HG03439 (cell line): ENCODE results near the gene EIF2S1.
"Not testable (repeated sequence)": the region's sequence is repeated elsewhere in the genome, so short reads cannot be mapped to it uniquely, and the experiment has no call there.

Source experiments
- ATAC-seq: cut with Tn5 transposase; IDR thresholded peaks from one replicate; pipeline ENCODE4 v1.9.1; 2021; ENCODE audit warnings: mild to moderate bottlenecking, moderate library complexity; ENCODE audit not compliant: unreplicated experiment

EIF2S1 gene

DNA sequence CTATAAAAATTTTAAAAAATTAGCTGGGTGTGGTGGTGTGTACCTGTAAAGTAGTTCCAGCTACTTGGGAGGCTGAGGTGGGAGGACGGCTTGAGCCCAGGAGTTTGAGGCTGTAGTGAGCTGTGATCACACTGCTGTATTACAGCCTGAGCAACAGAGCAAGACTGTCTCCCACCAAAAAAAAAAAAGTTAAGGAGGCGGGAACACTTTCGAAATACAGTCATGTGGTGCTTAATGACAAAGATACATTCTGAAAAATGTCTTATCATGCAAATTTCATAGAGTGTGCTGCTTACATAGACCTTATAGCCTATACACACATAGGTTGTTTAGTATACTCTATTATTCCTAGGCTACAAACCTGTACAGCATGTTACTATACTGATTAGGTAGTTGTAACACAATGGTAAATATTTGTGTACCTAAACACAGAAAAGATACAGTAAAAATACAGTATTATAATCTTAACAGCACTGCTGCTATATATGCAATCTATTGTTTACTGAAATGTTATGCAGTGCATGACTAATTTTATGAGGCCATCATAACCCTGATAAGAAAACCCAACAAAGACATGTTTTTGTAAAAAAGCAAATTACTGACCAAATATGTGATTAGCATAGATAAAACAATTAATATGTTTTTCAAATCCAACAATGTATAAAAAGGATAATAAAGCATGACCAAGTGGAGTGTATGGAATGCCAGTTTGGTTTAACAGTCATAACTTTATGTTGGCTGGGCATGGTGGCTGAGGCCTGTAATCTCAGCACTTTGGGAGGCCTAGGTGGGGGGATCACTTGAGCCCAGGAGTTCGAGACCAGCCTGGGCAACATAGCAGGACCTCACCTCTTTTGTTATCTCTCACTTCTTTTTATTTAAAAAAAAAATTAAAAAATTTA is 11.4 kb downstream of the EIF2S1 start:
- no peak for ATAC-seq

- no peak for ATAC-seq
Observed at GRCh38 chr14:67372833-67373232, 12.7 kb downstream of the EIF2S1 start.

- no peak for ATAC-seq
Observed at GRCh38 chr14:67373347-67373746, 13.2 kb downstream of the EIF2S1 start.

DNA sequence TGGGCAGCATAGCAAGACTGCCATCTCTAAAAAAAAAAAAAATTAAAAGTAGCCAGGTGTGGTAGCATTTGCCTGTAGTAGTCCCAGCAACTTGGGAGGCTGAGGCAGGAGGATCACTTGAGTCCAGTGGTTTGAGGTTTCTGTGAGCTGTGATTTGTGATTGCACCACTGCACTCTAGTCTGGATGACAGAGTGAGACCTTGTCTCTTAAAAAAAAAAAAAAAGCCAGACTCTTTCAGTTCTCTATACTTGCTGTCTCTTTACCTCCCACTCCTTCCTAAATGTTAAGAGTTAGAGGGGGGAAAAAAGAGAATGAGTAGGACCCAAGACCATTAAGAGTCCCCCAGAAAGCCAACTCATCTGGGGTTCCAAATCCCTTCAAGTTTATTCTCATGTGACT is 17.8 kb downstream of the EIF2S1 start:
- no peak for ATAC-seq

GRCh38 chr14:67385120-67385519 is 25.0 kb downstream of the EIF2S1 start:
- no peak for ATAC-seq

DNA sequence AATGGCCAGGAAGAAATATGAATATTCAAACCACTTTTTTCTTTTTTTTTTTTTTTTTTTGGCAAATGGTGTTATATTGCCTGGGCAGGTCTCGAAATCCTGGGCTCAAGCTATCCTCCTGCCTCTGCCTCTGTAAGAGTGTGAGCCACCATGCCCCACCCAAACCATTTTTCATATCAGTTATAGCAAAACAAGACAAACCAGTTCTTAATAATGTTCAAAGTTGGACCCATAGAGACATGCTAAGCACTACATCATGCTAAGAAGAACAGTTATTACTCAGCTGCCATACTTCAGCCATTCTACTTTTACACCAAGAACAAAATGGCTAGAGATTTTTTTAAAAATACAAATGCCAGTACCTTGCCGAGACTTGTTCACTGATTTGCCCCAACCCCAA is 25.5 kb downstream of the EIF2S1 start:
- ATAC-seq = no peak

GRCh38 chr14:67387195-67387594 is 27.1 kb downstream of the EIF2S1 start:
- ATAC-seq = no peak

DNA sequence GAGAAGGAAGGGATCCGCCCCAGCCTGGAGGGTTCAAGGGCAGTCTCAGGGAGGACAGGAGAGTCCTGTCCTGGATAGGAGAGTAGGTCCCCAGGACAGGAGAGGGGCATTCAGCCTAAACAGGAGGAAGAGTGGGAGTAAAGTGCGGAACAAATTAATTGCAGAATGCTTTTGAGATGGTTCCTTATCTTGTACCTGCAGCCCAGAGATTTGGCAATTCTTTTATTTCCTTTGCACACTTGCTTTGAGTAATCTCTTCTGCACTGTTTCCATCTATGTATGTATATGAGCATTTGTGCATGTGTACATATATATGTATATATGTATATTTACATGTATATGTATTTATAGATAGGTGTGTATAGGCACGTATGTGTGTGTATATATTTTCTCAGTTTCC is 29.1 kb downstream of the EIF2S1 start:
- ATAC-seq = no peak

DNA sequence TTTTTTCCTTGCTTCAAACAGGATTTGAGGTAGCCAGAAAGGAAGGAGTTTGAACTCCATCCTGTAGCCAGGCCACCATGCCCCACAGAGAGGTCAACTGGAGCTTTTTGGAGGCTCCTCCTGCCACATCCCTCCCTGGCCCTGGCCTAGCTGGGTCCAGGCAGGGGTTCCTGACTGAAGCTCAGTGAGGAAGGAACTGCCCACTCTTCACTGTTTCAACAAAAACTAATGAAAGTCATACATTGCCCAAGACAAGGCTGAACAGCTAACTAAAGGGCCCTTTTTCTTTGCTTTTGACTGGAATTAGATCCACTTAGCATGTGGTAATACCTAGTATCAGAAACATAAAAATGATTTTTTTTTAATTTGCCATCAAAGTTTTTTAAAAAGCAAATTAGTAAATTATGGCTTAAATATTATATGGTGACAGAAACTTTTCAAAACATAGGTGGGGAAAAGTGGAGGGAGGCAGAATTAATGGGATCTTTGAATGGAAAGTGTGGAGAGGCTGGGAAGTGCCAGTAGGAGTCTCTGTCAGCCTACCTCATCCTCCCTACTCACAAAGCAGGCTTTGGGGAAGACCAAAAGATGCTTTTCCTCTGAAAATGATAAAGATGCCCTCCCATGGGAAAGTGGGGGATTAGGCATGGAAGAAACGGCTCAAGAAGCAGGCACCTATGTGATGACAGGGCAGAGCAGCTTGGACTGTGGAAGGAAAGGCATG is 29.8 kb downstream of the EIF2S1 start:
- ATAC-seq = no peak

- ATAC-seq = no peak
Observed at GRCh38 chr14:67391268-67391667, 31.1 kb downstream of the EIF2S1 start.

GRCh38 chr14:67392123-67392522 is 32.0 kb downstream of the EIF2S1 start:
- no peak for ATAC-seq

- ATAC-seq = no peak
Observed at GRCh38 chr14:67392800-67393199, 32.7 kb downstream of the EIF2S1 start.

DNA sequence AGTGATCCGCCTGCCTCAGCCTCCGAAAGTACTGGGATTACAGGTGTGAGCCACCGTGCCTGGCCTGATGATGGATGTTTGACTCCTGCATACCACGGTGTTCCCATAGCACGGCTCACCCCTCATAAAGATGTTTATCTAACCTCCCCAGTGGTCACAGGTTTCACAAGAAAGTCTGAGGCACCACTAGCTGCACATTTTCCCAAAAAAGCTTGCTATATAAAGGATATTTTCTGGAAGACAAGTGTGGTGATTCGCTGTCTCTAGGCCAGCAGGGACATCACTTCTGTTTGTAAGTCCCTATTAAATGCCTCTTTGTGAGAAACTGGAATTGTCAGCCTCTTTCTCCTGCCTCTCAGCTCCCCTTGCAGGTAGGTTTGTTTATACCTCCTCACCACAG is 33.6 kb downstream of the EIF2S1 start:
- no peak for ATAC-seq

DNA sequence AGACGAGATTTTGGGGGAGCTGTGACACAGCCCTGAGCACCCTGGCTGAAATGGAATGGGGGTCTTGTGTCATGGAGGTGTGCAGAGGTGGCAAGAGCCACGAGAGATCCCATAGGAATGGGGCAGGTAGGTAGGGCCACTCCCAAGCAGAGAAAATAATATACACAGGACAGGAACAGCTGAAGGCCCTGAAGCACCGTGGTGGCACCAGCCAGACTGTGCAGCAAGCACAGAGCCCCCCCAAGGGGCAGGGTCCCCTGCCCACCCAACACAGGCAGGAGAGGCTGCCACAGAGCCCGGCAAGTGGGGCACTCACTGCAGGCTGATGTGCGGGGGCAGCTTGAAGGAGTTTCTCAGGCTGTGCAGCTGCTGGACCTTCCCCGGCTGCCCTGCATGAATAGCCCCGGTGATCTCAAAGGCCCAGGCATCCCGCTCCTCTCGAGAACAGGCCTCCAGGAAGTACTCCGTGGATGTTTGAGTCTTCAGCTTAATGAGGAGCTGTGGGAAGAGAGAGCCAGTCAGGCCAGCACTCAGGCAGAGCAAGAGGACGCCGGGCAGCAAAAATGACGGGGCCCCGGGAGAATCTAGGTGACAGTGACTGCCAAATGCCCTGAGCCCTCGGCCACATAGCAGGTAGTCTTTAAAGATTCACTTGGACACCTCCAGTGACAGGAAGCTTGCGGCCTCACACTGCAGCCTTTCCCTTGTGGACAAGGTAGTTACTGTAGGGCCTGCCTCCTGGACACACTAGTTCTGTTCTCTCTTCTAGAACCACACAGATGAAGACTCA is 35.2 kb downstream of the EIF2S1 start:
- ATAC-seq = no peak

GRCh38 chr14:67395876-67396189 is 35.7 kb downstream of the EIF2S1 start:
- ATAC-seq = no peak

DNA sequence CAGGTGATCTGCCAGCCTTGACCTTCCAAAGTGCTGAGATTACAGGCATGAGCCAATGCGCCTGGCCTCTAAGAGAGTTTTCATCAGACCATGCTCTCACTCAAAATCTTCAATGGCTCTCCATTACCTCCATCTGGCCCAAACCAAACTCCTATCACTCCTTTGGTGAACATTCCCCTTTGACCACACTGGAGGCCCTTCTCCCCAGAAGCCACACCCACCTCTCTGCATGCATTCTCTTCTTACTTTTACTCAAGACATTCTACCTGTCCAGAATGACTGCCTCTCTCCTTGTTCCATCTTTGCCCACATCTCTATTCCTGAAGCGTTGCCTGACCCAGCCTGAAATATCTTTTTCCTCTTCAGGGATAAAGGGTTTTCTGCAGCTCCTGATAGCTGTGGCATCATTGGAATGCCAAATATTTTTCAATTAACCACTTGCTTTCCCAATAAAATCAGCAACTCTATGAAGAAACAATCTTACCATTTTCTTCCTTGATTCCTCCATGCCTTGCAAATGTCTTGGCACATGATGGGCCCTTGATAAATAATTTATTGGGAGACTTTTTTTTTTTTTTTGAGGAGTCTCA is 36.3 kb downstream of the EIF2S1 start:
- ATAC-seq = no peak

GRCh38 chr14:67397536-67397935 is 37.4 kb downstream of the EIF2S1 start:
- ATAC-seq = no peak

DNA sequence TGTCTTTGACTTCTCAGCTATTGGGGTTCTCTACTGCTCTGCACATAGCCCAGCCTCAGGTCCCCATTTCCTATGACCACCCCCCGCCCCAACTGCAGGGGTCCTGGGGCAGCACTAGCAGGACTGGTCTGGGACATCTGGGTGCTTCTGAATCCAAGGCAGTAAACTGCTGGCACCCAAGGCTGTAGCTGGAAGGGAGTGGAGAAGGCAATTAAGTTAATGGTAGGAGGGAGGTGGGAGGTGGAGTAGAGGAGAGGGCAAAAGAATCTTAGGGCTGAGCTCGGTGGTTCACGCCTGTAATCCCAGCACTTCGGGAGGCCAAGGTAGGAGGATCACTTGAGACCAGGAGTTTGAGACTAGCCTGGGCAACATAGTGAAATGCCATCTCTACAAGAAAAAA is 40.3 kb downstream of the EIF2S1 start:
- no peak for ATAC-seq

DNA sequence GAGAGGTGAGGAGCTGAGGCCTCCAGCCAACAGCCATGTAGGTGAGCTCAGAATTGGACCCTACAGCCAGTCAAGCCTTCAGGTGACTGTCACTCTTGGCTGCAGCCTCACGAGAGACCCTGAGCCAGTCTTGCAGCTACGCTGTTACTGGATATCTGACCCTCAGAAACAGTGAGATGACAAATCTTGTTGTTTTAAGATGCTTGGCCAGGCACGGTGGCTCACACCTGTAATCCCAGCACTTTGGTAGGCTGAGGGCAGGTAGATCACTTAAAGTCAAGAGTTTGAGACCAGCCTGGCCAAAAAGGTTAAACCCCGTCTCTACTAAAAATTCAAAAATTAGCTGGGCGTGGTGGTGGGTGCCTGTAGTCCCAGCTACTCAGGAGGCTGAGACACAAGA is 45.6 kb downstream of the EIF2S1 start:
- ATAC-seq = no peak

- ATAC-seq = not testable (repeated sequence)
Observed at GRCh38 chr14:67408122-67408801, 48.1 kb downstream of the EIF2S1 start.

DNA sequence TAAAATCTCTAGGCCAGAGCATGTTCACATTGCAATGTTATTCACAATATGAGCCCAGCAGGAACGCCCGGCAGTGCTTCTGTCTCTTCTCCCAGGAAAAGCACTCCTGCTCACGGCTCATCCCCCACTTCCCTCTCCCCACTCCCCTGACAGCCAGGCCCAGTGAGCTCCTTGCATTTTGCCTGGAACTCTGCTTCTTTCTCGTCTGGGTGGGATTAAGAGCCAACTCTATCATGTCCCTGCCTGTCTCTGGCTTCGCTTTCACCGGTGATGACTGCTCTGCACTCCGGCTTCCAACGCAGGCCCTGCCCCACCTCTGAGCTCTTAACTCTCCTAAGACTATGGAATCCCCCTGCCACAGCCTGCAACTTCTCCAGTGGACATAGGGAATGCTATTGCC is 49.3 kb downstream of the EIF2S1 start:
- no peak for ATAC-seq
